Measurements from ENCODE around the gene GYPE.
"Not testable (repeated sequence)": the region's sequence is repeated elsewhere in the genome, so short reads cannot be mapped to it uniquely, and the experiment has no call there.

The GYPE gene

GRCh38 chr4:143907811-143908210 is 2.5 kb upstream of the GYPE start:
- not testable (repeated sequence) for H3K9ac ChIP-seq (ENCODE audit: low read length); H3K27me3 ChIP-seq (ENCODE audit: control insufficient read depth, insufficient read depth, low read length); H3K4me3 ChIP-seq (ENCODE audit: low read length); H3K4me1 ChIP-seq (ENCODE audit: control insufficient read depth, insufficient read depth, low read length); H3K9me3 ChIP-seq (ENCODE audit: control insufficient read depth, low read length); H3K36me3 ChIP-seq (ENCODE audit: control insufficient read depth, insufficient read depth, low read length)

GRCh38 chr4:143904431-143904830 is 928 bp downstream of the GYPE start:
- not testable (repeated sequence) for H3K4me3 ChIP-seq (ENCODE audit: low read length); H3K4me1 ChIP-seq (ENCODE audit: control insufficient read depth, insufficient read depth, low read length); H3K9ac ChIP-seq (ENCODE audit: low read length); H3K9me3 ChIP-seq (ENCODE audit: control insufficient read depth, low read length); H3K27me3 ChIP-seq (ENCODE audit: control insufficient read depth, insufficient read depth, low read length); H3K36me3 ChIP-seq (ENCODE audit: control insufficient read depth, insufficient read depth, low read length)

- not testable (repeated sequence) for H3K4me3 ChIP-seq (ENCODE audit: low read length); H3K9ac ChIP-seq (ENCODE audit: low read length); H3K27me3 ChIP-seq (ENCODE audit: control insufficient read depth, insufficient read depth, low read length); H3K4me1 ChIP-seq (ENCODE audit: control insufficient read depth, insufficient read depth, low read length); H3K9me3 ChIP-seq (ENCODE audit: control insufficient read depth, low read length); H3K36me3 ChIP-seq (ENCODE audit: control insufficient read depth, insufficient read depth, low read length)
Measured at GRCh38 chr4:143890323-143890722, 15.0 kb downstream of the GYPE start.

- H3K9ac ChIP-seq (ENCODE audit: low read length); H3K36me3 ChIP-seq (ENCODE audit: control insufficient read depth, insufficient read depth, low read length): not testable (repeated sequence)
Measured at GRCh38 chr4:143888189-143888588, 17.2 kb downstream of the GYPE start.

GRCh38 chr4:143884965-143885364 is 20.4 kb downstream of the GYPE start:
- not testable (repeated sequence) for H3K9me3 ChIP-seq (ENCODE audit: control insufficient read depth, low read length); H3K4me3 ChIP-seq (ENCODE audit: low read length); H3K4me1 ChIP-seq (ENCODE audit: control insufficient read depth, insufficient read depth, low read length); H3K9ac ChIP-seq (ENCODE audit: low read length); H3K36me3 ChIP-seq (ENCODE audit: control insufficient read depth, insufficient read depth, low read length); H3K27me3 ChIP-seq (ENCODE audit: control insufficient read depth, insufficient read depth, low read length)

More at GRCh38 chr4:143888189-143888588, 17.2 kb downstream of the GYPE start:
- H3K27me3 ChIP-seq (ENCODE audit: control insufficient read depth, insufficient read depth, low read length); H3K9me3 ChIP-seq (ENCODE audit: control insufficient read depth, low read length); H3K4me3 ChIP-seq (ENCODE audit: low read length); H3K4me1 ChIP-seq (ENCODE audit: control insufficient read depth, insufficient read depth, low read length): not testable (repeated sequence)

GRCh38 chr4:143883529-143883928 is 21.8 kb downstream of the GYPE start:
- H3K9me3 ChIP-seq (ENCODE audit: control insufficient read depth, low read length) = no peaks in the 10 kb centered on the region
- H3K4me1 ChIP-seq (ENCODE audit: control insufficient read depth, insufficient read depth, low read length) = no peaks in the 10 kb centered on the region
- H3K36me3 ChIP-seq (ENCODE audit: control insufficient read depth, insufficient read depth, low read length) = no peaks in the 10 kb centered on the region
- no peak overlapping the region for H3K4me3 ChIP-seq (ENCODE audit: low read length)
- no peak overlapping the region for H3K9ac ChIP-seq (ENCODE audit: low read length)
- H3K27me3 ChIP-seq (ENCODE audit: control insufficient read depth, insufficient read depth, low read length) = no peaks in the 10 kb centered on the region

- no peaks in the 10 kb centered on the region for H3K9me3 ChIP-seq (ENCODE audit: control insufficient read depth, low read length)
- H3K36me3 ChIP-seq (ENCODE audit: control insufficient read depth, insufficient read depth, low read length) = no peaks in the 10 kb centered on the region
- H3K9ac ChIP-seq (ENCODE audit: low read length) = no peak overlapping the region
- no peak overlapping the region for H3K4me3 ChIP-seq (ENCODE audit: low read length)
- no peaks in the 10 kb centered on the region for H3K27me3 ChIP-seq (ENCODE audit: control insufficient read depth, insufficient read depth, low read length)
- H3K4me1 ChIP-seq (ENCODE audit: control insufficient read depth, insufficient read depth, low read length) = no peaks in the 10 kb centered on the region
Measured at GRCh38 chr4:143882892-143883291, 22.5 kb downstream of the GYPE start.

GRCh38 chr4:143879561-143879960 is 25.8 kb downstream of the GYPE start:
- H3K36me3 ChIP-seq (ENCODE audit: control insufficient read depth, insufficient read depth, low read length); H3K27me3 ChIP-seq (ENCODE audit: control insufficient read depth, insufficient read depth, low read length); H3K9me3 ChIP-seq (ENCODE audit: control insufficient read depth, low read length); H3K4me3 ChIP-seq (ENCODE audit: low read length); H3K4me1 ChIP-seq (ENCODE audit: control insufficient read depth, insufficient read depth, low read length); H3K9ac ChIP-seq (ENCODE audit: low read length): not testable (repeated sequence)

- H3K27me3 ChIP-seq (ENCODE audit: control insufficient read depth, insufficient read depth, low read length); H3K9me3 ChIP-seq (ENCODE audit: control insufficient read depth, low read length); H3K9ac ChIP-seq (ENCODE audit: low read length); H3K36me3 ChIP-seq (ENCODE audit: control insufficient read depth, insufficient read depth, low read length); H3K4me1 ChIP-seq (ENCODE audit: control insufficient read depth, insufficient read depth, low read length); H3K4me3 ChIP-seq (ENCODE audit: low read length): not testable (repeated sequence)
Measured at GRCh38 chr4:143875357-143875756, 30.0 kb downstream of the GYPE start.

GRCh38 chr4:143870523-143871268 is 34.7 kb downstream of the GYPE start:
- H3K9ac ChIP-seq (ENCODE audit: low read length); H3K4me3 ChIP-seq (ENCODE audit: low read length); H3K27me3 ChIP-seq (ENCODE audit: control insufficient read depth, insufficient read depth, low read length); H3K4me1 ChIP-seq (ENCODE audit: control insufficient read depth, insufficient read depth, low read length); H3K36me3 ChIP-seq (ENCODE audit: control insufficient read depth, insufficient read depth, low read length); H3K9me3 ChIP-seq (ENCODE audit: control insufficient read depth, low read length): not testable (repeated sequence)

- not testable (repeated sequence) for H3K27me3 ChIP-seq (ENCODE audit: control insufficient read depth, insufficient read depth, low read length); H3K9ac ChIP-seq (ENCODE audit: low read length); H3K4me1 ChIP-seq (ENCODE audit: control insufficient read depth, insufficient read depth, low read length); H3K4me3 ChIP-seq (ENCODE audit: low read length); H3K9me3 ChIP-seq (ENCODE audit: control insufficient read depth, low read length); H3K36me3 ChIP-seq (ENCODE audit: control insufficient read depth, insufficient read depth, low read length)
Measured at GRCh38 chr4:143869925-143870324, 35.4 kb downstream of the GYPE start.

GRCh38 chr4:143862716-143863115 is 42.6 kb downstream of the GYPE start:
- not testable (repeated sequence) for H3K9me3 ChIP-seq (ENCODE audit: control insufficient read depth, low read length); H3K9ac ChIP-seq (ENCODE audit: low read length); H3K27me3 ChIP-seq (ENCODE audit: control insufficient read depth, insufficient read depth, low read length); H3K4me3 ChIP-seq (ENCODE audit: low read length); H3K4me1 ChIP-seq (ENCODE audit: control insufficient read depth, insufficient read depth, low read length); H3K36me3 ChIP-seq (ENCODE audit: control insufficient read depth, insufficient read depth, low read length)

- no peaks in the 10 kb centered on the region for H3K4me1 ChIP-seq (ENCODE audit: control insufficient read depth, insufficient read depth, low read length)
- H3K4me3 ChIP-seq (ENCODE audit: low read length) = no peak overlapping the region
- H3K9me3 ChIP-seq (ENCODE audit: control insufficient read depth, low read length) = no peaks in the 10 kb centered on the region
- H3K9ac ChIP-seq (ENCODE audit: low read length) = no peak overlapping the region
- H3K27me3 ChIP-seq (ENCODE audit: control insufficient read depth, insufficient read depth, low read length) = no peaks in the 10 kb centered on the region
- no peaks in the 10 kb centered on the region for H3K36me3 ChIP-seq (ENCODE audit: control insufficient read depth, insufficient read depth, low read length)
Measured at GRCh38 chr4:143858456-143858855, 46.9 kb downstream of the GYPE start.

Data from mucosa of stomach (tissue), 1 donor.